Fibroblast of skin of right biceps (primary cell): ENCODE measurements around the gene C4BPA.

Experiments used
- DNase-seq: peaks from one replicate; pipeline ENCODE4 v3.0.0-alpha.2; 2013

Gene C4BPA

DNA sequence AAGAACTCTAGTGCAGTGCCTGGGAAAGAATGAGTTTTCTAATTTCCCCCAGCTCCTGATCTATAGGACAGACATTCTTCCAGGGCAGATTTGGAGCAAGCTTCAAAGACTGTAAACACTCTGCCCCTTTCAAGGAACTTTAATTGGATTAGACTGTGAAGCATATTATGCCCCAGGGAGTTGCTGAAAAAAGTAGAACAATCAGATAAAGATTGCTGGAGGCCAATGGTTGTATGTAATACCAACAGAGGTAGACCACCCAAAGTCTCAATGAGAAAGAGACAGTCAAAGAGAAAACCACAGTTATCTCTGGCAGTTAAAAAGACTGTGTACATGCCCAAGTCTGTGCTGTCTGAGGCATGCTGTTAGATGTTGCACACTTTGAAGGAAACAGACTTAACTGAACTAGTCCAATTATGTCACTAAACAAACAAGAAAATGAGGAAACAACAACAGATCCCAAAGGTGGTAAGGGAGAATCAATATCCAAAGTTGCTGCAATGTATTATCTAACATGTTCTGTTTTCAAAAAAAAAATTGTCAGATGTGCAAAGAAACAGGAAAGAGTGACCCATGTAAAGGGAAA lies 24.4 kb downstream of the C4BPA start:
- DNase-seq, result no peak

DNA sequence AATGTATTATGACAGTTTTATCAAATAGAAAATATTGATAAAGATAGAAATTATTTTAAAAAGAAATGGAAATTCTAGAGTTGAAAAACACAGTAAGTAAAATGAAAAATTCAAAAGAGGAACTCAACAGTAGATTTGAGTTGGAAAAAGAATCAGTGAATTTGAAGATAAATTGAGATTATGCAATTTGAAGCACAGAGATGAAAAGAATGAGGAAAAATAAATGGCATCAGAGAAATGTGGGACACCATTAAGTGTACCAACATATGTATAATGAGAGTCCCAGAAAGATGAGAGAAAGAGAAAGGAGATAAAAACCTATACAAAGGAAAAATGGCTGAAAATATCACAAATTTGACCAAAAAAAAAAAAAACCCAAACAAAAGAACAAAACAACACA lies 25.0 kb downstream of the C4BPA start:
- no peak for DNase-seq

DNA sequence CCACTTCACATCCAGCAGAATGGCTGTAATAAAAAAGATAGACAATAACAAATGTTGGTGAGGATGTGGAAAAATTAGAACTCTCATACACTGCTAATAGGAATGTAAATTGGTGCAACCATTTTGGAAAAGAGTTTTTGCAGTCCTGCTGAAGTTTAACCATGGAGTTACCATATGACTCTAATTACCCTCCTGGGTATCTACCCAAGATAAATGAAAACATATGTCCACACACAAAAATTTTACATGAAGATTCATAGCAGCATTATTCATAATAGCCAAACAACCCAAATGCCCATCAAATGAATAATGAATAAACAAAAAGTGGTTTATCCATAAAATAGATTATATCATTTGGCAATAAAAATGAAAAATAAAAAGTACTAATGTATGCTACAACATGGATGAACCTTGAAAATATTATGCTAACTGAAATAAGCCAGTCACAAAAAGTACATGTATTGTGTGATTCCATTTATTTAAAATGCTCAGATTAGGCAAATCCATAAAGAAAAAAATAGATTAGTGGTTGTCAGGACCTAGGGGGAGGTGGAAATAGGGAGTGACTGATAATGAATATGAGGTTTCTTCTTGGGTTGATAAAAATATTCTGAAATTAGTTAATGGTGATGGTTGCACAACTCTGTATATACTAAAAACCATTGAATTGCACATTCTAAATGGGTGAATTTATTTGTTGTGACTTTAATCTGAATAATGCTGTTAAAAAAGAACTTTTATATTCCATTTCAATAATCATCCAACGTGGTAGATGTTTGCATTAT lies 26.4 kb downstream of the C4BPA start:
- no peak for DNase-seq

DNA sequence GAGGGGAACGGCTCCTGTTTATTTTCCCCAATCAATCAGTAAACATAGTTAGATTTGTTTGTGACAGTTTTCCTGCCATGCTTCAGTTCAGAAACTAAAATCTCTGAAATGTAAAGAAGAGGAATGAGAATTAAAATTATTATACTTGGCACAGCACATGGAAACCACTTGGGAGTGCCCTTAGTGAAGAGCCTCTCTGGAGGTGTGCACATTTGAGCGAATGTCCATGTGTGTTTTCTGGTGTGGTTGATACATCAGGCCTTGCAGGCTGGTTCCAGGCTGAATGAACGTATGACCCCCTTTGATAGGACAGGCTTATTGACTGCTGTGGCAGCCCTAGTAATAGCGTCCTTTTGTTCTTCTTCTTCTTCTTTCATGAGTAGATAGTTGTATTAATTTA lies 27.1 kb downstream of the C4BPA start:
- no peak for DNase-seq

GRCh38 chr1:207134581-207134980 lies 30.5 kb downstream of the C4BPA start:
- no peak for DNase-seq

- DNase-seq, result no peak
These were observed 35.6 kb downstream of the C4BPA start for GRCh38 chr1:207139616-207140015.

GRCh38 chr1:207140536-207140935 lies 36.5 kb downstream of the C4BPA start:
- DNase-seq, result no peak

DNA sequence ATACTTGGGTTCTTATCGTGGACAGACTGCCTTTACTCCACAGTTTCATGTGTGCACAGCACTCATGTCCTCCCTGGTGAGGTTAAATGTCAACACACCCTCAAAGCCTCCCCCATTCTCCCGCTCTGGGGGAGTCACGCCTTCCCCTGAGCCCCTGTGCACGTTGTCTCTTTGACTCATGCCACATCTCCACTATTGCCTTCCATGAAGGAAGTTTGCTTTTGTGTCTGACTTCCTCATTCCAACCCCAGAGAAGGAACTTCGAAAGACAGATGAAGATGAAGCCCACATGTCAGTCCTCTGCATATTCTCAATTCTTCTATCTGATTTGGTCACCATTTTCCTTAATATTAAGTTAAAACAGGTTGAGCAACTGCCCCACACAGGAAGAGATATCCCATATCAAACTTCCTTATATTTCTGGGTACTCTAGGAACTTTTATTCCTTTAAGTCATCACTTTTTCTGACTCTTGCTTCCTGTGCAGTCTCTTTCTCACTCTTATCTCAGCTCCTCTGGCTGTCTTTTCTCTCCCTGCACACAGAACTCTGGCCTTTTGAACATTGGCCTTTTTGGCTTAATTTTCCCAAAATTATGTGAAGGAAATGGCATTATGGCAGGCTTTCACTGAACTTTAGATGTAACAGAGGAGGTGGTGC lies 41.5 kb downstream of the C4BPA start:
- DNase-seq, result no peak

- no peak for DNase-seq
These were observed 47.9 kb downstream of the C4BPA start for GRCh38 chr1:207151920-207152319.

- DNase-seq, result no peak
These were observed 48.9 kb downstream of the C4BPA start for GRCh38 chr1:207152792-207153468.

DNA sequence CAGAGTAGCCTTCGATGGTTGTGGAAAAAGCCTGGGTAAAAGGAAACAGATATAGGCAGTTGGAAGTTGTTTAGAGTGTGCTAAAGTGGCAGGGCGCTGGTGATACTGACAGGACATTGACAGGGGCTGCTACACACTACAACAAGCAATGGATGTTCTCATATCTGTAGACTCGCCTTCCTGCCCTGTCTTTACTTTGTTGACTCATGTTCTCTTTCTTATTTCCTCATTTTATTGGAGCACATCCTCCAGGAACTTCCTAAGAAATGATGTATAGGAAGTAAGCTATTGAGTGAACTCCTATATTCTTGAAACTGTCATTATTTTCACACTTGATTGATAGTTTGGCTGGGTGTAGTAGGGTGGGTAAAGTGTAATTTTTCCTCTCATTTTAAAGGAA lies 51.0 kb downstream of the C4BPA start:
- DNase-seq, result no peak

DNA sequence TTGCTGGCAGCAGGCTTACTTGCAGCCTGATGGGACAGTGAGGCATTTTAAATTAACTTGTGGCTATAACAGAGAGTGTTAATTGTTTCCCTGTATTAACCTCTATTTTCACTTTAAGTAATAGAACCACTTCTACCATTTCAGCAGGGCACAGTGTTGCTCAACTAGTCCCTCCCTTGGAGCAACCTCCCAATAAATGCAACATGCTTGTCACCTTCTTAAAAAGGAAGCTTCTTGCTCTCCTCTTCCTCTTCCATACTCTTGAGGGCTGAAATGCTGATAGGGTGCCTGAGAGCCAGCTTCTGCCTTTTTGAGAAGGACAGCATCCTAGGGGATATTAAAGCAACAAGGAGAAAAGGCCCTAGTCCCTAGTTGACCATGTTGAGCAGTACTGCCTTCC lies 52.1 kb downstream of the C4BPA start:
- no peak for DNase-seq

GRCh38 chr1:207156826-207157225 lies 52.8 kb downstream of the C4BPA start:
- peak; percentile 56 for DNase-seq

DNA sequence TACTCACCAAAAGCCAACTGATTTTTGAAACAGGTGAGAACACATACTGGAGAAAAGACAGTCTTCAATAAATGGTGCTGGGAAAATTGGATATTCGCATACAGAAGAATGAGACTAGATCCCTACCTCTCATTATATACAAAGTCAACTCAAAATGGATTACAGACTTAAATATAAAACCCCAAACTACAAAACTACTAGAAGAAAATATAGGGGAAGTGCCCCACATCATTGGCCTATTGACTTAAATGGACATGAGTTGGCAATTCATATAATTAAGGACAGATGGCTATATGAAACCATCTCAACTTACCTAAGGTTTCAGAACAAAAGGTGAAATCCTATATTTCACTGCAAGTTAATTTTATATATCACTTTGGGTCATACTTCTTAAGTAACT lies 60.1 kb downstream of the C4BPA start:
- no peak for DNase-seq

- DNase-seq, result no peak
These were observed 68.3 kb downstream of the C4BPA start for GRCh38 chr1:207172321-207172720.

DNA sequence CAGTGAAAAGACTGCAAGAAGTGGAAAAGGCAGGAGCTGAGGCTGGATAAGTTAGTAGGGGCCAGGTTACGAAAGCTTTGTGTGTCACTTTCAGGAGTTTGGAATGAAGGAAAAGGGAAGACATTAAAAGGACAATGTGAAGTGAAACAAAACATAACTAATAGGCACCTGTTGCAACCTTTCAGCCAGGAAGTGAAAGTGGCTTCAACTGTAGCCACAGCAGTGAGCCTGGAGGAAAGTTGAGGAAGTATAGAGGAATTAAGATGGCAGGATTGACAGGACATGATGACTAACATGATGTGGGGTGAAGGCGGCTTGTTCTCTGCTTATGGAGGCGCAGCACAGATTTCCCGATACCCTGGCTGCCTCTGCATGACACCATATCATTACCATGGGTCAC lies 68.9 kb downstream of the C4BPA start:
- no peak for DNase-seq

DNA sequence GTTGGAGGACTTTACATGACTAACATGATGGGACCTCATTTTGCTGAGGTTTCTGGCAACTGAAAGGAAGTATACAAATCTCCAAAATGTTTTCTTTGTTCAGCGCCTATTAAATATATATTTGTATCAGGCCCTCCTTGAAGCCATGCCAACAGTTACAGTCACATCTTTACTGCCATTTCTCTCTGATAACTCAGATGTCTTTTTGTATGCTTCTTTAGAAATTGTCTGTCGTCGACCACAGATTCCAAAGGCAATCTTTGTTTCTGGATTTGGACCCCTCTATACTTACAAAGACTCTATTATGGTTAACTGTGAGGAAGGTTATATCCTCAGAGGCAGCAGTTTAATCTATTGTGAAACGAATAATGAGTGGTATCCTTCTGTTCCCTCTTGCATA lies 69.4 kb downstream of the C4BPA start:
- no peak for DNase-seq

- no peak for DNase-seq
These were observed 70.9 kb downstream of the C4BPA start for GRCh38 chr1:207174913-207175312.

GRCh38 chr1:207179036-207179435 lies 75.0 kb downstream of the C4BPA start:
- DNase-seq, result no peak

- peak; percentile 3 for DNase-seq
These were observed 77.8 kb downstream of the C4BPA start for GRCh38 chr1:207181847-207182246.

DNA sequence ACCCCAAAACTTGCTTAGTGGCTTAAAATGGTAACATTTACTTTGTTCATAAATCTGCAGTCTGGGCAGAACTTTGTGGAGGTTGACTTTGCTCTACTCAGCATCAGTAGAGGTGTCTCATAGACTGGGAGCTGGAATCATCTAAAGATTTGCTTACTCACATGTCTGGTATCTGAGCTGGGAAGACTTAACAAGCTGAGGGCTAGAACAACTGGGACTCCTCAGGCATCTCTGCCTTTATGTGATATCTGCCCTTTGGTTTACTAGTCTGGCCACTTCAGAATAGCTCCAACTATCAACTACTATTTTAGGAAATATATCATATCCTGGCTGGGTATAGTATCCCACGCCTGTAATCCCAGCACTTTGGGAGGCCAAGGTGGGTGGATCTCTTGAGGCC lies 82.5 kb downstream of the C4BPA start:
- DNase-seq, result peak; percentile 13

GRCh38 chr1:207188901-207189300 lies 84.9 kb downstream of the C4BPA start:
- no peak for DNase-seq

DNA sequence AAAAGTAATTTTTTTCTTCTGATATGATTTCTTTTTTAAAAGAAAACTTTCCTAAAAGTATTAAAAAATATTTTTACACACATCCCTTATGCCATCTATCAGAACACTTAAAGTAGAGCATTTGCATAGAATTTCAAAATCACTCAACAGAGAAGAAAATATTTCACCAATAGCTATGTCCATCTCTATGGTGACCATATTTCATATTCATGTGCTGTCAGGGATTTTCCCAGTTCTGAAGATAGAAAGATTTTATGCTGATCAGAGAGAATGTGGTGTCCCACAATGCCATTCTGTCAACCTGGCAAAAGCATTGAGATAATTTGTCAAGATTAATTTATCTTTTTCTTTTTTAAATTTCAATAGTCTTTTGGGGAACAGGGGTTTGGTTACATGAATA lies 87.0 kb downstream of the C4BPA start:
- DNase-seq, result no peak

DNA sequence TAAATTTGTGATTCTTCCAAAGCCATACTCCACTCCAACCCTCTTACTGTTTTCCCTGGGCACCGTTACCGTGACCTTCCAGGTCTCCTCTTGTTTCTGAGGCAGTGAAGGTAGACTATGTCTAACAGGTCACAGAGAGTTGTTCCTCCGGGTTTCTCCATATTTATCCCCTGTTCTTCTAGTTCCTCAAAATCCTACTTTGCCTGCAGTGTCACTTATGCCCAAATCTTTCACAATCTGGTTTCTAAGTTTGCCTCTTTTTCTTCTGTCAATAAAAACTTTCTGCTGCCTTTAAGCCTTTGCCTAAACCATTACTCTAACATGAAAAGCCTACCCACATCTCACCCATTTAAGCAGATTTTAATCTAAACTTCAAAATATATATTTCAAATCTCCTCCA lies 87.7 kb downstream of the C4BPA start:
- DNase-seq, result no peak
